Measurements from ENCODE around the gene FOXP1.

FOXP1 gene

GRCh38 chr3:71307991-71308697 lies 275.4 kb downstream of the FOXP1 start:
- DNase-seq (ENCODE audit: low read depth): no peak

GRCh38 chr3:71305231-71306206 lies 278.0 kb downstream of the FOXP1 start:
- DNase-seq (ENCODE audit: low read depth): no peak

GRCh38 chr3:71304684-71305083 lies 278.8 kb downstream of the FOXP1 start:
- DNase-seq (ENCODE audit: low read depth): no peak

GRCh38 chr3:71304247-71304646 lies 279.3 kb downstream of the FOXP1 start:
- no peak for DNase-seq (ENCODE audit: low read depth)

GRCh38 chr3:71303627-71304200 lies 279.8 kb downstream of the FOXP1 start:
- DNase-seq (ENCODE audit: low read depth): no peak

GRCh38 chr3:71302604-71303003 lies 280.9 kb downstream of the FOXP1 start:
- no peak for DNase-seq (ENCODE audit: low read depth)

- no peak for DNase-seq (ENCODE audit: low read depth)
These were observed 282.6 kb downstream of the FOXP1 start for GRCh38 chr3:71300951-71301393.

GRCh38 chr3:71299160-71299559 lies 284.4 kb downstream of the FOXP1 start:
- DNase-seq (ENCODE audit: low read depth): no peak

GRCh38 chr3:71294919-71295318 lies 288.6 kb downstream of the FOXP1 start:
- DNase-seq (ENCODE audit: low read depth): no peak

GRCh38 chr3:71290301-71290700 lies 293.2 kb downstream of the FOXP1 start:
- no peak for DNase-seq (ENCODE audit: low read depth)

GRCh38 chr3:71288269-71288930 lies 295.1 kb downstream of the FOXP1 start:
- no peak for DNase-seq (ENCODE audit: low read depth)

- DNase-seq (ENCODE audit: low read depth): no peak
These were observed 298.4 kb downstream of the FOXP1 start for GRCh38 chr3:71285086-71285485.

GRCh38 chr3:71282976-71283375 lies 300.6 kb downstream of the FOXP1 start:
- DNase-seq (ENCODE audit: low read depth): no peak

- no peak for DNase-seq (ENCODE audit: low read depth)
These were observed 302.2 kb downstream of the FOXP1 start for GRCh38 chr3:71281280-71281679.

- DNase-seq (ENCODE audit: low read depth): no peak
These were observed 306.2 kb downstream of the FOXP1 start for GRCh38 chr3:71277341-71277740.

- DNase-seq (ENCODE audit: low read depth): no peak
These were observed 307.0 kb downstream of the FOXP1 start for GRCh38 chr3:71276531-71276930.

- no peak for DNase-seq (ENCODE audit: low read depth)
These were observed 310.1 kb downstream of the FOXP1 start for GRCh38 chr3:71273453-71273852.

- DNase-seq (ENCODE audit: low read depth): no peak
These were observed 311.9 kb downstream of the FOXP1 start for GRCh38 chr3:71271596-71271995.

- no peak for DNase-seq (ENCODE audit: low read depth)
These were observed 313.6 kb downstream of the FOXP1 start for GRCh38 chr3:71269906-71270305.

- no peak for DNase-seq (ENCODE audit: low read depth)
These were observed 315.0 kb downstream of the FOXP1 start for GRCh38 chr3:71268462-71268999.

GRCh38 chr3:71266875-71267274 lies 316.7 kb downstream of the FOXP1 start:
- no peak for DNase-seq (ENCODE audit: low read depth)

- DNase-seq (ENCODE audit: low read depth): no peak
These were observed 318.1 kb downstream of the FOXP1 start for GRCh38 chr3:71265365-71265915.
